HG02571 (cell line): ENCODE data around the gene CNOT1.
"Not testable (repeated sequence)": the region's sequence is repeated elsewhere in the genome, so short reads cannot be mapped to it uniquely, and the experiment has no call there.

Experiments
- ATAC-seq: cut with Tn5 transposase; IDR thresholded peaks from one replicate; pipeline ENCODE4 v1.9.1; 2021; ENCODE audit warnings: mild to moderate bottlenecking, moderate library complexity; ENCODE audit not compliant: unreplicated experiment

CNOT1 gene

GRCh38 chr16:58638148-58639036 lies 8.8 kb upstream of the CNOT1 start:
- no peak for ATAC-seq

- not testable (repeated sequence) for ATAC-seq
Measured at GRCh38 chr16:58637021-58637420, 7.4 kb upstream of the CNOT1 start.

GRCh38 chr16:58636466-58636865 lies 6.8 kb upstream of the CNOT1 start:
- no peak for ATAC-seq

- no peak for ATAC-seq
Measured at GRCh38 chr16:58635502-58635901, 5.9 kb upstream of the CNOT1 start.

- no peak for ATAC-seq
Measured at GRCh38 chr16:58634265-58634802, 4.7 kb upstream of the CNOT1 start.

DNA sequence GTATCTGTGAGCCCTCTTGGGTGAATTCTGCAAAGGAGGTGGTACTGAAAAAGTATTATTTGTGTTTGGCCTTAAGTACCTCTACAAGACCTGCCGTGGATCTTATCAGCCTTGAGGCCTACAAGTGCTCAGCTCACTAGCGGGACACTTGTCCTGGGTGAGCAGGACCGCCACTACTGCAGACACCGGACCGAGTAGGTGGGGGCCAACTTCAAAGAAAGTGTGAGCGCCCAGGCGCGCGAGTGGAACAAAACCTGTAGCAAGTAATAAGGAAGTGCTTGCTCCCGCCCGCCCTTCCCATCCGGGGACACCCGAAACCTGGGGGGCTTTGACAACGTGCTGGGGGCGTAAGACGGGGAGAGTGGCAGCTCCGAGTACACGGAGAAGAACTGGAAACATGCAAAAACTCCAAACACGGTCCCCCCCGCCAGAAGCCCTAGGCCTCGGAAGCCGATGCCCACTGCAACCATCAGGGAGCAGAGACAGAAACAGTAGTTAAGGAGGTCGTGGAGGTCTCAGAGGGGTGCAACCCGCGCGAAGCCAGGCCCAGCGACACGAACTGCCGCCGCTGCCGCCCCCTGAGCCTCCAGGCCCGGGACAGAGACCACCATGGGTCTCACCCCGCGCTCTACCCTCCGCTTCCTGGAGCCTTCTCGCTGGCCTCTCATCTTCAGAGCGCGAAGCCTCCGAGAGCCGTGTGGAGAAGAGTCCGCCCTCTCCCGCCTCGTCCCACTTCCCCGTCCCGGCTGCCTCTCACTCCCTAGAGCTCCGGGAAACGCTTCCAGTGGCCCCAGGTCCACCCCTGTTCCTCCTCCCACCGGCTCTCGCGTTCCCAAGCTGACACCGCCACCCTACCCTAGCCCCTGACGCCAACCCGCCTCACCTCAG lies 537 bp downstream of the CNOT1 start:
- peak; percentile 1 for ATAC-seq

DNA sequence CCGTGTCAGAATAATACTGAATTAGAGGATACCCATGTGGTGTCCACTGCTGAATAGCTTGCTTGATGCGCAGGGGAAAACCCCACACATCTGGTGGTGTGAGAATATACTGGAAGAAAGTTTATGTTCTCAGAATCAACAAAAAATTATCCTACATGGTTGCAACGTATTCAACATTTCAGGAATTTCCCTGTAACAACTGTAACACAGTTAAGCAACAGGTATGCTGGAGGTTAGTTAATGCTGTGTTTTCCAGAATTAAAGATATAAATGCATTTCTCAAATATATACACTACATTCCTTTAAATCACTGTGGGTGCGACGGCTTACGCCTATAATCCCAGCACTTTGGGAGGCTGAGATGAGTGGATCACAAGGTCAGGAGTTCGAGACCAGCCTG lies 5.4 kb downstream of the CNOT1 start:
- no peak for ATAC-seq

- ATAC-seq: no peak
Measured at GRCh38 chr16:58620396-58620795, 9.2 kb downstream of the CNOT1 start.

DNA sequence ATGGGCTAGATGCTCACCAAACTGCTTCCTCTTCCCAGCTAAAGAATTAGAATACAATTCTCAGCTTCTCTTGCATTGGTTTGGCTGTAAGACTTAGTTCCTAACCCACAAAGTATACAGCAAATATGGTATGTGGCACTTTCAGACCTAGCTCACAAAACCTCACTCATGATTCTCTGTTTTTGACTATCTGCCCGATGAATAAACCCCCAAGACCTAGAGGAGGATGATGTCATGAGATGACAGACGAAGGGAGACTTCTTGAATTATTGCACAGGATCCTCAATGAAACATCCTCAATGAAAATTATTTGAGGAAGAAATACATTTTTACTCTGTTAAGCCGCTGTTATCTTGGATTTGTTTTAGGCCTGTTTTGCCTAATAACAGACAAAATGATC lies 14.3 kb downstream of the CNOT1 start:
- ATAC-seq: no peak

DNA sequence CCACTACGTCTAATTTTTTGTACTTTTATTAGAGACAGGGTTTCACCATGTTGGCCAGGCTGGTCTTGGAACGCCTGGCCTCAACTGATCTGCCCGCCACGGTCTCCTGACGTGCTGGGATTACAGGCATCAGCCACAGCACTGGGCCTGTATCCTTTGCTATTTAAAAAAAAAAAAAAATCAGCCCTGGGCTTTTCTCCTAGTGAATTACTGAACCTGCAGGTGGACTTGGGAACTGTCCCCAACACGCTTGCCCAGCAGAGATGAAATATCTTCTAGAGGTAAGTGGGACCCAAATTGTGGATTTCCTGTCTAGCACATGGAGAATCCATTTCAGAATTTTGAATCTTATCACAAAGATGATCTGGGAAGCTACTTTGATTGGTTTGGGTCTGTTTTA lies 14.8 kb downstream of the CNOT1 start:
- ATAC-seq: no peak

DNA sequence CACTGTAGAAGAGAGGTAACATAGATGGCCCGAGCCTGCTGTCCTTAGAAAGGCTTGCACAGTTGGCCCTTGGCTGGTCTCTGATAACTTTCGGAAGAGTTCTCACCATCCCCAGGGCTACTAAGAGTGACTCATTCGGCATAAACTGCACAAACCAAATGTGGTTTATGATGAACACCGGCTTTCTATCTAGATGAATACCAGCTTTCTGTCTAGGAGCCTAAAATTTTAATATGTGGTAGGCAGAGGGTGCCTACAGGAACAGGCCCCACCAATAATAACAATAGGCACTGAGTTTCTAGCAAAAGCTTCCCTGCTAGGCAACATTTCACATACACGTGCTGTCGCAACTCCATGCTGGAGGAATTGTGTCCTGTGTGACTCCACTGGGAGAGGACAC lies 15.4 kb downstream of the CNOT1 start:
- no peak for ATAC-seq

GRCh38 chr16:58612965-58613364 lies 16.7 kb downstream of the CNOT1 start:
- not testable (repeated sequence) for ATAC-seq

GRCh38 chr16:58608601-58609136 lies 21.0 kb downstream of the CNOT1 start:
- ATAC-seq: no peak

- no peak for ATAC-seq
Measured at GRCh38 chr16:58605562-58605961, 24.1 kb downstream of the CNOT1 start.

DNA sequence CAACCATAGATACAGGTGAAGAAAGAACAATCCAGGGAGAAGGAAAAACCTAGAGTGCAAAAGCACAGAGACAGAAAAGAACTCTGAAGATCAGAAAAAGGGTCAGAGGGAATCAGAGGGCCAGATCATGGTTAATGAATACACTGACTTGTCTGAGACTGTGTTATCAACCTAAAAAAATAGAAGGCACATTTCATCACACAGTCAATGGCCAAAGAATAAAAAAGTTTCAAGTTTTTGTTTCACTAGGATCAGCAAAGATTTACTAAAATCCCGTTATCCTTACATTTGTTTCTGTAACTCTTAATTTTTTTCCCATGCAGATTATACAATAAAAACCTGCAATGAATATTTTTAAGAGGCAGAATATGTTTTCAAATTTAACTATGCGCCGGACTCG lies 38.5 kb downstream of the CNOT1 start:
- ATAC-seq: no peak

DNA sequence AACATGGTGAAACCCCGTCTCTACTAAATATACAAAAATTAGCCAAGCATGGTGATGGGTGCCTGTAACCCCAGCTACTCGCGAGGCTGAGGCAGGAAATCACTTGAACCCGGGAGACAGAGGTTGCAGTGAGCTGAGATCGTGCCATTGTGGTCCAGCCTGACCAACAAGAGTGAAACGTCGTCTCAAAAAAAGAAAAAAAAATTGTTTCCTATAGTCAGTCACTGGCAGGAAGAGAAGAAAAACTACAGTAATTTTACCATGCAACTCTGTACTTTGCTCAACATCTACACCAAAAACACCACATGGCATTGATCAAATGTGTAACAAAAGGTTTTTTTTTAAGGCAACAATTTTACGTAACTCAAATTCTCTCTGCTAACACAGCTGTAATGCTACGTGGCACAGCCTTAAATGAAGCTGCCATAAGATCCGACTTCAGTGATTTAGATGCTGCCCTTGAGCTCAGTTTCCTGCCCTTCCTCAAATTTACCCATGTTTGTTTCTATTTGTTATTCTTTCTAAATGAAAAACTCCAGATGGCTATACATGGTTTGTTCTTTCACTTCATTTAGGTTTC lies 40.2 kb downstream of the CNOT1 start:
- no peak for ATAC-seq

- no peak for ATAC-seq
Measured at GRCh38 chr16:58588406-58588805, 41.2 kb downstream of the CNOT1 start.

DNA sequence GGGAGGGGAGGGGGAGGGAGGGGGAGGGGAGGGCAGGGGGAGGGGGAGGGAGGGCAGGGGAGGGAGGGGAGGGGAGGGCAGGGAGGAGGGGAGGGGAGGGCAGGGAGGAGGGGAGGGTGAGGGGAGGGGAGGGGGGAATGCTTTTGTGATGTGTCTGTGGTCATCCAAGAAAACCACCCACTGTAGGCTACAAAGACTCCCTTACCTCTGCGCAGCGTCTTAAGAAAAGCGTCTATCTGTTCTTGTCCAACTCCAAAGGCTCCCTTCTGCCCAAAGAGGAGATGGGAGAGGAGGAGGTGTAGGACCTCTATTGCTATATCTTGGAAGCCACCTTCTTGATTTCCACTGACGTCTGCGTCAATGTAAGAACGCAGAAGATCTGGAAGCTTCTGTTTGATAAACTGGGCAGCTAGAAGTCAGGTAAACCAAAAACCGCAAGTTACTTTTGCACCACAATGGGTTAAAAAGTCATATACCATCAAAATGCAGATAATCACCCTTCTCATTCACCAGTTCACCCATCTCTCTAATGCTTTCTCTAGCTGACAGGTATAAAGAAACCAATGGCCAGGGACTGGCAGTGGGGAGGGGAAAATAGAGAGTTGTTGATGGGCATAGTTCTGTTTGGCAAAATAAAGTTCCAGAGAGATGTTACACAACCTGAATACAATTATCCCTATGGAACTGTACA lies 43.1 kb downstream of the CNOT1 start:
- ATAC-seq: no peak

DNA sequence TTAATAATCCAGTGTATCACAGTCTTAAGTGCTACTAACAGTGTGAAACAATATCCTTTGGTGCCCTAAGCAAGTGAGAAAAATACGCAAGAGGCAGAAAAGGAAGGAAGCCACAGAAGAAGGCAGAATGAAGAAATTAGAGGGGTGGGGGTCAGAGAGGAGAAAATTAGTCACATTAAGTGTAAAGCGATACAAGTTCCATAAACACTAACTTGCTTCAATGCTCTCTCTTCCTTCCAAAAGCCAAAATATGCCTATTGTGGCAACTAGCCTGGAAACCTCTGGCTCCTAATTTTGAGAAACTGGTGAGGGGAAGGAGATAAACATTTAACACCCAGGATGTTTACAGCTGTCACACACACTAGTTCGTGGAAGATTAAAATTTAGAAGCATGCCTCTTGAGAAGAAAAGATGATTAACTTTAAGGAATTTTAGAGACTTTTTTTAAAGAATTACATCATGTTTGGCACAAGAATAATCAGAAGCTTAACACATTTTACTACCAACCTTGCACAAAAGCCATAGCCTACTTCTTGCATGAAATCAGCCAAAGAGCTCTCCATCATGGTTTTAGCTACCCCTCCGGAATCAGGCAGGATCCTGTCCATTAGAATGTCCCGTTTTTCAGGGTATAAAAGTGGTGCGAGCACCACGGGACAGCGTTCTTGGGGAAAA lies 44.7 kb downstream of the CNOT1 start:
- ATAC-seq: no peak
